ENCODE data around the gene ALDH3B1.

- TF ChIP-seq CTCF (conservative IDR thresholded peaks at IDR 0.05; ENCODE audit: low read depth, low read length) (no peak), EZH2 (IDR thresholded peaks at IDR 0.05; ENCODE audit: low read length, unreplicated experiment) (no peak)
Measured at GRCh38 chr11:67996622-67997474, 13.3 kb upstream of the ALDH3B1 start.

All from PC-3 (cell line).